OCI-LY7 (cell line): ENCODE data around the gene SLC6A7. TPM values are rescaled to one million over a fixed set of nuclear protein-coding genes. Genes with fewer than 3 reads are reported as not detected.

Experiments used
- BruUV-seq: library from RNA; stranded (reverse); fragments of 400-500 nt; replicated peaks from 2 replicates; lab custom pipeline; 2021; lab: Mats Ljungman, UMichigan
- CTCF ChIA-PET: fragments of 300-600 bp; sonication (Branson Sonifier 250); formaldehyde crosslinking; loops from one replicate; lab custom pipeline; 2022; ENCODE audit warnings: antibody characterized with exemption; ENCODE audit not compliant: unreplicated experiment; lab: Charles Lee
- POLR2A ChIA-PET: fragments of 300-600 bp; sonication (Branson Sonifier 250); formaldehyde crosslinking; loops from one replicate; lab custom pipeline; 2022; ENCODE audit warnings: antibody characterized with exemption; lab: Charles Lee
- DNase-seq: peaks from one replicate; pipeline ENCODE4 v3.0.0-alpha.2; 2015; ENCODE audit warnings: low spot score
- H2AFZ ChIP-seq: fragments of 200-600 bp; sonication (generic), shearing (Covaris generic); 2 replicates; pipeline ENCODE4 v1.6.1; 2014; ENCODE audit warnings: mild to moderate bottlenecking, antibody characterized with exemption, low read length, moderate library complexity
- H3K27ac ChIP-seq: fragments of 200-600 bp; sonication (generic); 2 replicates; pipeline ENCODE4 v1.5.1; 2014; ENCODE audit warnings: mixed run types, low read depth, mild to moderate bottlenecking, moderate library complexity, low read length, inconsistent platforms; ENCODE audit not compliant: poor library complexity, severe bottlenecking
- H3K36me3 ChIP-seq: fragments of 200-600 bp; sonication (generic); 2 replicates; pipeline ENCODE4 v1.6.1; 2014; ENCODE audit warnings: mild to moderate bottlenecking, antibody characterized with exemption, low read length, moderate library complexity, mixed read lengths; ENCODE audit not compliant: insufficient read depth
- H3K4me1 ChIP-seq: fragments of 200-600 bp; sonication (generic); 2 replicates; pipeline ENCODE4 v1.5.1; 2014; ENCODE audit warnings: mild to moderate bottlenecking, low read length; ENCODE audit not compliant: insufficient read depth, poor library complexity, severe bottlenecking
- H3K4me2 ChIP-seq: fragments of 200-600 bp; sonication (generic); 2 replicates; pipeline ENCODE4 v1.6.1; 2014; ENCODE audit warnings: mild to moderate bottlenecking, low read length
- H3K4me3 ChIP-seq: fragments of 200-600 bp; sonication (generic); 2 replicates; pipeline ENCODE4 v1.5.1; 2014; ENCODE audit warnings: mild to moderate bottlenecking, low read depth, low read length; ENCODE audit not compliant: poor library complexity, severe bottlenecking
- H3K79me2 ChIP-seq: fragments of 200-600 bp; sonication (generic); 2 replicates; pipeline ENCODE4 v1.6.1; 2016; ENCODE audit warnings: low read depth, mild to moderate bottlenecking, low read length, moderate library complexity, mixed read lengths; ENCODE audit not compliant: insufficient read depth
- H3K9me2 ChIP-seq: fragments of 200-600 bp; sonication (generic); 2 replicates; pipeline ENCODE4 v1.6.1; 2016; ENCODE audit warnings: mild to moderate bottlenecking, low read length, mixed read lengths; ENCODE audit not compliant: insufficient read depth
- H3K9me3 ChIP-seq: fragments of 200-600 bp; sonication (generic); 2 replicates; pipeline ENCODE4 v1.6.1; 2014; ENCODE audit warnings: mild to moderate bottlenecking, mixed run types, low read length, mixed read lengths
- H4K20me1 ChIP-seq: fragments of 200-600 bp; sonication (generic); 2 replicates; pipeline ENCODE4 v1.6.1; 2014; ENCODE audit warnings: mild to moderate bottlenecking, antibody characterized with exemption, low read length, moderate library complexity, mixed read lengths; ENCODE audit not compliant: insufficient read depth
- CTCF ChIP-seq: fragments of 200-600 bp; sonication (generic); conservative IDR thresholded peaks from 2 replicates; pipeline ENCODE4 v1.5.1; 2014; ENCODE audit warnings: mild to moderate bottlenecking, antibody characterized with exemption, low read length, moderate library complexity, mixed read lengths
- EZH2phosphoT487 ChIP-seq: fragments of 200-600 bp; sonication (generic); IDR thresholded peaks from 2 replicates; pipeline ENCODE4 v1.6.1; 2018; ENCODE audit warnings: low read depth, borderline replicate concordance, mild to moderate bottlenecking, mixed run types, antibody characterized with exemption, low read length, moderate library complexity, mixed read lengths
- intact Hi-C: fragments of 100-400 bp; cut with micrococcal nuclease; formaldehyde crosslinking; loops from one replicate; pipeline ENCODE4 v1.10.0; 2022; ENCODE audit not compliant: unreplicated experiment
- total RNA-seq, 2 experiments: library from RNA; depleted of rRNA in 1 of 2; stranded (reverse); fragments of >200 nt in 1 of 2; shearing (Covaris generic) in 1 of 2; gene quantifications; 2 replicates each; pipeline ENCODE4 v1.2.3, GENCODE V29; 2014 to 2022

SLC6A7 gene
- total RNA-seq, 2 experiments from 2014 or later: not detected

- H3K9me2 ChIP-seq: no peaks in the 10 kb centered on the region
- no peak for TF ChIP-seq EZH2phosphoT487
- intact Hi-C loops: no loop called here
- no peak overlapping the region for H2AFZ ChIP-seq
- no peaks in the 10 kb centered on the region for H3K79me2 ChIP-seq
- POLR2A ChIA-PET: no interaction called here
- H3K9me3 ChIP-seq: no peaks in the 10 kb centered on the region
- BruUV-seq: no TSS peak
- H3K36me3 ChIP-seq: no peaks in the 10 kb centered on the region
- no peak for DNase-seq
- H3K4me3 ChIP-seq: no peak overlapping the region
- H4K20me1 ChIP-seq: no peaks in the 10 kb centered on the region
- no peak overlapping the region for H3K27ac ChIP-seq
- no peak overlapping the region for H3K4me2 ChIP-seq
- CTCF ChIA-PET: no interaction called here
- peaks cover 13% of the 10 kb centered on the region for H3K4me1 ChIP-seq
Observed at GRCh38 chr5:150164211-150164980, 25.5 kb upstream of the SLC6A7 start.

DNA sequence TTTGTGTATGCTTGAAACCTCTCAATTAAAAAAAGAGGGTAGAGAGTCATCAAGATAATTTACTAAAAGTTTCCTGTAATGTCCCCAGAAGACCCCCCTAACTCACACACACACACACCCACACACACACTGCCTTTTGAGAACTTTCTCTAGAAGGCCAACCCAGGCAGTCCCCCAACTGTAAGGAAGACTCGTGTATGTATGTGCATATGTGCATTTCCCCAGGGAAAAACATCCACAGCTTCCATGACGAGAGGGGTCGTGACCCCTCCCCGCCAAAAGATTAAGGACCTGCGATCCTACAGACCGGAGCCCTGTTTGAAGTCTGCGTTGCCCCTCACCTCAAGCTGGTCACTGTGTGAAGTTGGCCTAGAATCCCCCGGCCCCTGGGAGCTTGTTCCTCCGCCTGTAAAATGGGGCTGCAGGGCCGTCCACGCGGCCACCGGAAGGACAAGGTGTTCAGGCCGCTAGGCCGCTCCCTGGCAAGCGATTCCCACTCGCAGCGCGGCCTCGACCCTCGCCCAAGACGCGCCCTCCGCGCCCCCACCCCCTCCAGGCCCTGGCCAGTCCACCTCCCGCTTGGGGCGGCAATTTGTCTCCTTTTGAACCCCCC, 23.7 kb upstream of the SLC6A7 start:
- BruUV-seq: no TSS peak
- ChIA-PET POLR2A (no interaction called here), CTCF (interaction anchor here (0.6 kb wide), 1 partner anchor 44 kb away, joined by 4 read pairs; no protein-coding TSS in a partner anchor)
- Histone ChIP-seq H3K36me3 (no peaks in the 10 kb centered on the region), H3K9me3 (no peaks in the 10 kb centered on the region), H4K20me1 (no peaks in the 10 kb centered on the region), H3K9me2 (no peaks in the 10 kb centered on the region), H3K27ac (no peak overlapping the region), H2AFZ (no peak overlapping the region), H3K4me2 (no peak overlapping the region), H3K4me3 (no peak overlapping the region), H3K79me2 (no peaks in the 10 kb centered on the region), H3K4me1 (no peaks in the 10 kb centered on the region)
- no peak for DNase-seq
- TF ChIP-seq CTCF (no peak), EZH2phosphoT487 (no peak)
- intact Hi-C loops: no loop called here

- TF ChIP-seq EZH2phosphoT487 (no peak), CTCF (no peak)
- BruUV-seq: no TSS peak
Observed at GRCh38 chr5:150166650-150167511, 23.0 kb upstream of the SLC6A7 start, which contains the start of gene CDX1. CDX1 (plus strand) TSS chr5:150166778; CDS start chr5:150166877, 99 bp downstream.

More at GRCh38 chr5:150166650-150167511, 23.0 kb upstream of the SLC6A7 start, which contains the start of gene CDX1:
- CTCF ChIA-PET: interaction anchor here (0.6 kb wide), 1 partner anchor 58 kb away, joined by 6 read pairs; no protein-coding TSS in a partner anchor
- Histone ChIP-seq H3K9me2 (no peaks in the 10 kb centered on the region), H3K9me3 (no peaks in the 10 kb centered on the region), H3K4me2 (no peak within 1 kb of the TSS), H3K4me3 (no peak within 1 kb of the TSS), H2AFZ (no peak within 1 kb of the TSS), H3K4me1 (no peaks in the 10 kb centered on the region), H4K20me1 (no peaks in the 10 kb centered on the region), H3K27ac (no peak within 1 kb of the TSS), H3K79me2 (no peaks in the 10 kb centered on the region), H3K36me3 (no peaks in the 10 kb centered on the region)
- POLR2A ChIA-PET: no interaction called here
- DNase-seq: no peak
- intact Hi-C loops: no loop called here
